Left cardiac atrium (tissue), 4 donors: ENCODE measurements around the gene ZFAND2A. TPM values are rescaled to one million over a fixed set of nuclear protein-coding genes. Genes with fewer than 3 reads are reported as not detected.

Experiments used
- ATAC-seq, 2 donors: fragments of 200-7000 bp; cut with Tn5 transposase; one replicate each; pipeline ENCODE4 v1.9.1; 2020; ENCODE audit warnings: mild to moderate bottlenecking in 2 of 2, moderate library complexity in 2 of 2
- DNase-seq: peaks from one replicate; pipeline ENCODE4 v3.0.0-alpha.2; 2020
- intact Hi-C, 2 donors: fragments of 100-400 bp; cut with DNase I; formaldehyde crosslinking; loops; one replicate each; pipeline versions ENCODE4 v1.14.1 to v1.15.1; 2022 to 2023
- total RNA-seq, 2 donors: library from RNA; stranded (reverse); fragmentation: NEBNext Ultra II Directional; extraction: Animal tissue kit (Norgen Biotek cat#: 25700); gene quantifications; one replicate each; pipeline ENCODE4 v1.2.1, GENCODE V29; 2021
- donor health status: DM: no; HTN: yes; CAD: no.
- donor health status: DM: no; HTN: yes; CAD: no; lungs with severe emphysema.
- donor health status: DM: yes; HTN: yes; CAD: no.
- donor health status: Dilated cardiomyopathy.

The ZFAND2A gene
- total RNA-seq, 2 donors from 2014 or later: 9.8 to 16.7 TPM

DNA sequence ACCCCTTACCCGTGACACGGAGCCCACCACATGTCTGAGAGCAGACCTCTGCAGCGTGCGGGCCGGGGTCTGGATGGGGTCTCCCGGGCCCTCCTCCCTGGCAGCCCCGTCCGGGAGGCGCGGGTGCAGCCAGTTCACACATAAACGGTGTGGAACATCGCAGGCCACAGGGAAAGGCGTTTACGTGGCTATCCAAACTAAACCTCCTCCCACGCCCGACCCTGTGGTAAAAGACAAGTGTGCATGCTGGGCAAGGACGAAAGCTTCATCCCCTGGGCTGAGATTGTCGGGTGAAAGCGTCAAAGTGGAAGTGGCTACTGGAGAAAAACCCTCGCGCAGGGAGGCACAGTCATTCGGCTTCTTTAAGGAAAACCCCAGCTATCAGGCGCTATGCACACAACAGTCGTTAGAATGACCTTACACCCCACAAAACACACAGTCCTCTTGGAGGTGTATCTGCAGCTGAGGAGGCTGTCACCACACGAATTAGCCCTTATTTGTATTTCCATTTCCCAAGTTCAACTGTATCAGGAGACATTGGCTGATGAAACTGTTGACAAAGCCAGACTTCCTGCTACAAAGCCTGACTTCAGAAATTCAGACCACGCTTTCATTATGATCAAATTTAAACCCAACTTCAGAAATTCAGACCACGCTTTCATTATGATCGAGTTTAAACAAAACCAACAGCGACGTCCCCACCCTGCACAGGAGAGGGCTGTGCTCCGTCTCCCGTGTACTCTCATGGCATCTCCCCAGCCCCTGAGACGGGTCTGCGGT lies 56.8 kb downstream of the ZFAND2A start:
- intact Hi-C loops: no loop called here
- no peak for ATAC-seq
- DNase-seq: no peak

Other genes starting within 250 kb of the ZFAND2A start
- 1 to 10 TPM; 6.9 to 8.2 TPM for gene ADAP1, start 205.5 kb downstream of the ZFAND2A start, total RNA-seq
- 1 to 10 TPM; 6.6 to 8.5 TPM for gene COX19, start 184.6 kb downstream of the ZFAND2A start, total RNA-seq
- not detected for gene CYP2W1, start 177.0 kb downstream of the ZFAND2A start, total RNA-seq
- 10 to 100 TPM in 1 of 2 donors, 1 to 10 TPM in 1; 9.0 to 17.7 TPM for gene GPR146, start 115.7 kb downstream of the ZFAND2A start, total RNA-seq
- gene GPER1, start 72.1 kb downstream of the ZFAND2A start, total RNA-seq: 1 to 10 TPM; 4.6 to 7.6 TPM
- gene UNCX, start 72.7 kb upstream of the ZFAND2A start, total RNA-seq: not detected